ENCODE results near the gene SLC22A1. TPM values are rescaled to one million over a fixed set of nuclear protein-coding genes. Genes with fewer than 3 reads are reported as not detected.
"Not testable (repeated sequence)": the region's sequence is repeated elsewhere in the genome, so short reads cannot be mapped to it uniquely, and the experiment has no call there.

The SLC22A1 gene
- total and polyA plus RNA-seq, 2 experiments from 2014 or later = 0.10 to 0.65 TPM

- not testable (repeated sequence) for H3F3A ChIP-seq (replicated peaks; ENCODE audit: low read depth); H3K9me3 Mint-ChIP-seq; ATAC-seq; H3K4me1 Mint-ChIP-seq; H3K27me3 ChIP-seq (ENCODE audit: insufficient read depth); H3K4me1 ChIP-seq (ENCODE audit: insufficient read depth); DNase-seq (ENCODE audit: low spot score); H3K27me3 Mint-ChIP-seq (ENCODE audit: insufficient read depth, low read depth, poor library complexity); H3K79me2 ChIP-seq (replicated peaks; ENCODE audit: insufficient read depth); H3K4me2 ChIP-seq; H4K20me1 ChIP-seq (replicated peaks; ENCODE audit: insufficient read depth); H2AFZ ChIP-seq; H3K27ac Mint-ChIP-seq; H3K27ac ChIP-seq (ENCODE audit: low read depth); H3K4me3 Mint-ChIP-seq; H3K9me2 ChIP-seq (ENCODE audit: insufficient read depth); H3K4me3 ChIP-seq
- H3K36me3 ChIP-seq (ENCODE audit: insufficient read depth) = peaks cover 36% of the 10 kb centered on the region
- H3K36me3 Mint-ChIP-seq (ENCODE audit: low read depth) = peaks cover 73% of the 10 kb centered on the region
Observed at GRCh38 chr6:160090442-160091239, 31.0 kb upstream of the SLC22A1 start.

GRCh38 chr6:160092176-160092575 is 29.4 kb upstream of the SLC22A1 start:
- not testable (repeated sequence) for H2AFZ ChIP-seq; H3K4me3 ChIP-seq; ATAC-seq; H4K20me1 ChIP-seq (replicated peaks; ENCODE audit: insufficient read depth); H3K79me2 ChIP-seq (replicated peaks; ENCODE audit: insufficient read depth); H3K9me2 ChIP-seq (ENCODE audit: insufficient read depth); H3F3A ChIP-seq (replicated peaks; ENCODE audit: low read depth); H3K4me2 ChIP-seq; H3K4me1 Mint-ChIP-seq; H3K27me3 ChIP-seq (ENCODE audit: insufficient read depth); H3K4me1 ChIP-seq (ENCODE audit: insufficient read depth); DNase-seq (ENCODE audit: low spot score); H3K4me3 Mint-ChIP-seq; H3K9me3 Mint-ChIP-seq; H3K27me3 Mint-ChIP-seq (ENCODE audit: insufficient read depth, low read depth, poor library complexity); H3K27ac ChIP-seq (ENCODE audit: low read depth); H3K27ac Mint-ChIP-seq
- H3K36me3 ChIP-seq (ENCODE audit: insufficient read depth) = peaks cover 33% of the 10 kb centered on the region
- H3K36me3 Mint-ChIP-seq (ENCODE audit: low read depth) = peaks cover 75% of the 10 kb centered on the region

- Mint-ChIP-seq H3K4me3 (no peak overlapping the region), H3K27ac (no peak overlapping the region)
- peaks cover 36% of the 10 kb centered on the region for H3K36me3 ChIP-seq (ENCODE audit: insufficient read depth)
- TF ChIP-seq POLR2AphosphoS5 (IDR thresholded peaks at IDR 0.05; ENCODE audit: low read depth) (no peak), ZNF331 (CRISPR knock-in tag; IDR thresholded peaks at IDR 0.05; ENCODE audit: low read depth) (no peak), ZNF114 (CRISPR knock-in tag; IDR thresholded peaks at IDR 0.05) (no peak), STAT1 (IDR thresholded peaks at IDR 0.05; ENCODE audit: unreplicated experiment) (no peak), ZNF462 (CRISPR knock-in tag; IDR thresholded peaks at IDR 0.05) (no peak), REST (IDR thresholded peaks at IDR 0.05; ENCODE audit: unreplicated experiment) (no peak), JUNB (IDR thresholded peaks at IDR 0.05; ENCODE audit: unreplicated experiment) (no peak)
Observed at GRCh38 chr6:160092602-160093001, 29.0 kb upstream of the SLC22A1 start.

More at GRCh38 chr6:160092602-160093001, 29.0 kb upstream of the SLC22A1 start:
- Histone ChIP-seq H3K27ac (ENCODE audit: low read depth) (no peak overlapping the region), H3K27me3 (ENCODE audit: insufficient read depth) (no peaks in the 10 kb centered on the region), H3K4me3 (no peak overlapping the region), H4K20me1 (replicated peaks; ENCODE audit: insufficient read depth) (peaks cover 4% of the 10 kb centered on the region), H3K4me2 (no peak overlapping the region), H3K4me1 (ENCODE audit: insufficient read depth) (no peaks in the 10 kb centered on the region), H3K79me2 (replicated peaks; ENCODE audit: insufficient read depth) (no peaks in the 10 kb centered on the region), H2AFZ (no peak overlapping the region), H3K9me2 (ENCODE audit: insufficient read depth) (no peaks in the 10 kb centered on the region), H3F3A (replicated peaks; ENCODE audit: low read depth) (0 out of 2 replicates have a peak, but pooled peaks cover 3% of the 10 kb centered on the region)
- H3K4me1 Mint-ChIP-seq = no peaks in the 10 kb centered on the region
- ATAC-seq (no peak), DNase-seq (ENCODE audit: low spot score) (no peak)
- peaks cover 79% of the 10 kb centered on the region for H3K36me3 Mint-ChIP-seq (ENCODE audit: low read depth)
- no peaks in the 10 kb centered on the region; the same call in 2 of the 3 replicates for H3K9me3 Mint-ChIP-seq
- peaks cover 6% of the 10 kb centered on the region for H3K27me3 Mint-ChIP-seq (ENCODE audit: insufficient read depth, low read depth, poor library complexity)

Data from GM23338 (cell line).